LHCN-M2 (cell line): Measurements from ENCODE around the gene KCNIP4. TPM values are rescaled to one million over a fixed set of nuclear protein-coding genes. Genes with fewer than 3 reads are reported as not detected.

Experiments used
- DNase-seq: peaks from one replicate; pipeline ENCODE4 v3.0.0-alpha.2; 2012; ENCODE audit warnings: low read depth
- total RNA-seq: library from RNA; depleted of rRNA; stranded (reverse); fragments of >200 nt; gene quantifications from 2 replicates; pipeline ENCODE4 v1.2.3, GENCODE V29; 2014

Gene KCNIP4
- total RNA-seq, 1 experiment from 2014 or later, result not detected

- DNase-seq, result no peak
These were observed 1267.3 kb downstream of the KCNIP4 start for GRCh38 chr4:20681271-20681670.

GRCh38 chr4:20680736-20681135, 1267.8 kb downstream of the KCNIP4 start:
- no peak for DNase-seq

GRCh38 chr4:20679951-20680350, 1268.6 kb downstream of the KCNIP4 start:
- peak; percentile 8 for DNase-seq
